HTR-8/SVneo (cell line): ENCODE measurements around the gene ARHGAP9.
"Not testable (repeated sequence)": the region's sequence is repeated elsewhere in the genome, so short reads cannot be mapped to it uniquely, and the experiment has no call there.

Experiments used
- DNase-seq: peaks from one replicate; pipeline ENCODE4 v3.0.0; 2011; ENCODE audit warnings: low spot score, mixed read lengths; ENCODE audit not compliant: insufficient read length
- FAIRE-seq: peaks from 2 replicates; lab custom pipeline; 2011; peaks lifted over from hg19 to GRCh38; lab: Jason Lieb, UNC

The ARHGAP9 gene

DNA sequence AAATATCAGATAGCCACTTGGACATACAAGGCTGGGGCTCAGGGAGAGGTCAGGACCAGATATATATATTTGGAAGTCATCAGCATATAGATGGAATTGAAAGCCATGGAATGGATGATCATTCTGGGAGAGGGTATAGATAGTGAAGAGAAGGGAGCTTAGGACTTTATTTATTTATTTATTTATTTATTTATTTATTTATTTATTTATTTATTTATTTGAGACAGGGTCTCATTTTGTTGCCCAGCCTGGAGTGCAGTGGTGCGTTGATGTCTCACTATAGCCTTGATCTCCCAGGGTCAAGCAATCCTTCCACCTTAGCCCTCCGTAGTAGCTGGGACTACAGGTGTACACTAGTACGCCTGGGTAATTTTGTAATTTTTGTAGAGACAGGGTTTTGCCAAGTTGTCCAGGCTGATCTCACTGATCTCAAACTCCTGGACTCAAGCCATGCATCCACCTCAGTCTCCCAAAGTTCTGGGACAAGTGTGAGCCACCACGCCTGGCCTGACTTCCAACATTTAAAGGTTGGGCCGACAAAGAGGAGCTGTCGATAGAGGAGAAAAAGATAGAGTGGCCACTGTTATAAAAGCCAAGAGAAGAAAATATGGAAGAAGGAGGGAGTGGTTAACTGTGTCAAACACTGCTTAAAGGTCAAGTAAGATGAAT is 33.2 kb downstream of the ARHGAP9 start:
- FAIRE-seq = no peak
- DNase-seq = no peak

GRCh38 chr12:57444744-57445143 is 34.9 kb downstream of the ARHGAP9 start:
- DNase-seq = no peak
- no peak for FAIRE-seq

DNA sequence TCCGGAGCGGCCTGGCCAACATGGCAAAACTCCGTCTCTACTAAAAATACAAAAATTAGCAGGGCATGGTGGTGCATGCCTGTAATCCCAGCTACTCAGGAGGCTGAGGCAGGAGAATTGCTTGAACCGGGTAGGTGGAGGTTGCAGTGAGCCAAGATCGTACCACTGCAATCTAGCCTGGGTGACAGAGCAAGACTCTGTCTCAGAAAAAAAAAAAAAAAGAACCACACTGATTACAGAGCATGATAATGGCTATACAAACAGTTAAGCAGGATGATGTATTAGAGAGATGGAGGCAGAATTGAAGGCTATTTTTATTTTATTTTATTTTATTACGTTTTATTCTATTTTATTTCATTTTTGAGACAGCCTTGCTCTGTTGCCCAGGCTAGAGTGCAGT is 35.3 kb downstream of the ARHGAP9 start:
- not testable (repeated sequence) for DNase-seq, FAIRE-seq

DNA sequence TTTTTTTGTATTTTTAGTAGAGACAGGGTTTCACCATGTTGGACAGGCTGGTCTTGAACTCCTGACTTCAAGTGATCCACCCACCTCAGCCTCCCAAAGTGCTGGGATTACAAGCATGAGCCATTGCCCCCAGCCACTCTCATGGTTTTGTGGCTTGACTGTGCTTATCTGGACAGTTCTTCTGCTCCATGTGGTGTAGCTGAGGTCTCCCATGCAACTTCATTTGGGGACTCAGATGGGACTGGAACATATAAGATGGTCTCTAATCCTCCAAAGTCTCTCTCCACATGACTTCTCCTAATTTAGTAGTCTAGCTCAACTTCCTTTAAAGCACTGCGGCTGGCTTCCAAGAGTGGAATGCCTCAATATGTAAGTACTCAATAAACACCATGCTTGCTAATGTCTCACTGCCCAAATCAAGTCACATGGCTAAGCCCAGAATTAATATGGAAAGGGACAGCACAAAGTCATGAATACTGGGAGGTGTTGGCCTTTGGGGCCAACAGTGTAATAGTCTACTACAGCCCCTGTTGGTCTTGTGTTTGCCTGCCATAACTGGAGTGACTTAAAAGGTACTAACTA is 37.7 kb downstream of the ARHGAP9 start:
- DNase-seq = no peak
- no peak for FAIRE-seq

DNA sequence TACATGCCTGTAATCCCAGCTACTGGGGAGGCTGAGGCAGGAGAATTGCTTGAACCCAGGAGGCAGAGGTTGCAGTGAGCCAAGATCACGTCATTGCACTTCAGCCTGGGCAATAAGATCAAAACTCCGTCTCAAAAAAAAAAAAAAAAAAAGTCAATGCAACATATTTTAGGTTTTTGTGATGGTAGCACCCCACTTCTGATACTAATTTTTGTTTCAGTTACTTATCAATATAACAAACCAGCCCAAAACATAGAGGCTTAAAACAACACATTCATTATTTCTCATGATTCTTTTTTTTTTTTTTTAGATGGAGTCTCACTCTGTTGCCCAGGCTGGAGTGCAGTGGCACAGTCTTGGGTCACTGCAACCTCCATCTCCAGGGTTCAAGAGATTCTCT is 38.3 kb downstream of the ARHGAP9 start:
- not testable (repeated sequence) for FAIRE-seq

GRCh38 chr12:57439762-57440266 is 39.9 kb downstream of the ARHGAP9 start:
- DNase-seq (no peak), FAIRE-seq (no peak)

More for the DNA sequence above, 38.3 kb downstream of the ARHGAP9 start:
- DNase-seq = not testable (repeated sequence)

GRCh38 chr12:57438400-57438799 is 41.3 kb downstream of the ARHGAP9 start:
- FAIRE-seq = no peak
- DNase-seq = no peak

DNA sequence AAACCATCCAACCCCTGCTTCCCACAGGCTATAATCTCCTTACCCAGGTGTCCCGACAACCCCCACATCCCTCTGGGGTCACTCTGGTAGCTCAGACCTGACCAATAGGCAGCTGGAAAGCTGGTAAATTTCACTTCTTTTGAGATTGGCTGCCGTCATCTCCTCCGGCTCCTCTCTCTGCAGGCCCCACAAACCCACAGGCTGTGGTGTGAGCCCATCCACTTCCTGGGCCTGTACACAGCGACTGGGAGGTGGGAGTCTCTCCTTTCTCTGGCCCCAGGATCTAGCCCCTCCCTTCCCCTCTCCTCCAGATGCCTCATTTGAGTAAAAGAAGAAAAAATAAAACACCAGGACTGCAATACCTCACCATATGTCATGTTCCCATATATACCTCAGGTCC is 44.4 kb downstream of the ARHGAP9 start:
- FAIRE-seq (no peak), DNase-seq (no peak)

DNA sequence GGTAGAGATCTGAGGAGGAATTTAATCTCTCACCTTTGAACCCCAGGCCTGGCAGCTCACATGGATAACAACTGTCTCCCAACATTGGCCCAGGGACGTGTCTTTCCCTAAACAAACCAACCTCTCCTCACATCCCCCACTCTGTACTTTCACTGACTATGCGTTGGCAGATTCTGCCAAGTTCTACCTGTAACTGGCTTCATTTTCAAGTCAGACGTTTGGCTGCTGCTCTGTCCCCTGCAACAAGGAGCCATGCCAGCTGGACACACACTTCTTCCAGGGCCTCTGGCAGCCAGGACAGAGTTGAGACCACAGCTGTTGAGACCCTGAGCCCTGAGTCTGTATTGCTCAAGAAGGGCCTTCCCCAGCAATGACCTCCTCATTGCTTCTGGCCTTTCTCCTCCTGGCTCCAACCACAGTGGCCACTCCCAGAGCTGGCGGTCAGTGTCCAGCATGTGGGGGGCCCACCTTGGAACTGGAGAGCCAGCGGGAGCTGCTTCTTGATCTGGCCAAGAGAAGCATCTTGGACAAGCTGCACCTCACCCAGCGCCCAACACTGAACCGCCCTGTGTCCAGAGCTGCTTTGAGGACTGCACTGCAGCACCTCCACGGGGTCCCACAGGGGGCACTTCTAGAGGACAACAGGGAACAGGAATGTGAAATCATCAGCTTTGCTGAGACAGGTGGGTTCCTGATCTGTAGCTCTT is 45.0 kb downstream of the ARHGAP9 start, which contains the start of gene INHBC:
Gene INHBC (plus strand): TSS at position 268 of the 707 bp plus-strand sequence. CDS start 103 bp downstream, at position 371.
- FAIRE-seq = no peak

GRCh38 chr12:57433370-57433769 is 46.3 kb downstream of the ARHGAP9 start:
- DNase-seq (no peak), FAIRE-seq (no peak)

More for the DNA sequence above, 45.0 kb downstream of the ARHGAP9 start, which contains the start of gene INHBC:
- DNase-seq = no peak

DNA sequence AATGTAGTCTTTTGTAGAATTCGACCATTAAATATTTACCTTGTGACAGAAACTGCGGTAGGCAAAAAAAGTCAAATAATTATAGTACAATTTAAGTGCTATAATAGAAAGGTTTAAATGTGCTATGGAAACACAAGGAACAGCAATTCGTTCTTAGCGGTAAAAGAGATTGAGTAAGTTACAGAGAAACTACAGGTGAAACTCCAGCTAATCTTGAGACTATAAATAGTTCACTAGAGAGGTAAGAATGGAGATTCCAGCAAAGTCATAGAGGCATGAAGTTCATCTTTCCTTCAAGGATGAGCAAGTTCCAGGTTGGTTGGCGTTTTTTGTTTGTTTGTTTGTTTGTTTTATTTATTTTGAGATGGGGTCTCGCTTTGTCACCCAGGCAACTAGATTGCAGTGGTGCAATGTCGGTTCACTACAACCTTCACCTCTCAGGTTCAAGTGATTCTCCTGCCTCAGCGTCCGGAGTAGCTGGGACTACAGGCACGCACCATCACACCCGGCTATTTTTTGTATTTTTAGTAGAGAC is 47.9 kb downstream of the ARHGAP9 start:
- no peak for FAIRE-seq
- DNase-seq = no peak

- DNase-seq (peak; percentile 95), FAIRE-seq (peak; percentile 54)
Measured at GRCh38 chr12:57430931-57431566, 48.6 kb downstream of the ARHGAP9 start, which contains the start of gene R3HDM2. R3HDM2 (minus strand) TSS chr12:57431043; CDS start chr12:57310428, 120,615 bp downstream.

GRCh38 chr12:57430112-57430930 is 49.3 kb downstream of the ARHGAP9 start:
- FAIRE-seq = no peak
- no peak for DNase-seq

DNA sequence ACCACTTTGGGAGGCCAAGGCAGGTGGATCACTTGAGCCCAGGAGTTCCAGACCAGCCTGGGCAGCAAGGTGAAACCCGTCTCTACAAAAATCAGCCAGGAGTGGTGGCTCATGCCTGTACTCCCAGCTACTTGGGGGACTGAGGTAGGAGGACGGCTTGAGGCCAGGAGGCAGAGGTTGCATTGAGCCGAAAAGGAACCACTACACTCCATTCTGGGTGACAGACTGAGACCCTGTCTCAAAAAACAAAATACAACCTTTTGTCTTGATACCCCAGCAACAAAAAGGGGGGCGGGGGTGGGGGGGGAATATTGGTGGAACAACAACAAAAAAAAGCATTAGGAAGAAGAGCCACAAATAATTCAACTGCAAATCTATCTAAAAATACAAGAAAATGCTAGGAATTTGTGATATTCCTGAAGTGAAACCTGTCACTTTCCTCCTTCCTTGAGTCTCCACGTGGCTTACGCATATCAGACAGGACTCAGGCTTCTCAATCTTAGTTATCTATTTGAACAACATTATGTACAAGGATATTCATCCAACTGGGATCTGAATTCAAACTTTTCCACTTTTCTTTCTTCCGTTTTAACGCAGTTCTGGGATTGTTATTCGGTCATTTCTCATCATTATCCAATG is 50.1 kb downstream of the ARHGAP9 start:
- DNase-seq (no peak), FAIRE-seq (no peak)

- DNase-seq (no peak), FAIRE-seq (no peak)
Measured at GRCh38 chr12:57428965-57429364, 50.7 kb downstream of the ARHGAP9 start.

DNA sequence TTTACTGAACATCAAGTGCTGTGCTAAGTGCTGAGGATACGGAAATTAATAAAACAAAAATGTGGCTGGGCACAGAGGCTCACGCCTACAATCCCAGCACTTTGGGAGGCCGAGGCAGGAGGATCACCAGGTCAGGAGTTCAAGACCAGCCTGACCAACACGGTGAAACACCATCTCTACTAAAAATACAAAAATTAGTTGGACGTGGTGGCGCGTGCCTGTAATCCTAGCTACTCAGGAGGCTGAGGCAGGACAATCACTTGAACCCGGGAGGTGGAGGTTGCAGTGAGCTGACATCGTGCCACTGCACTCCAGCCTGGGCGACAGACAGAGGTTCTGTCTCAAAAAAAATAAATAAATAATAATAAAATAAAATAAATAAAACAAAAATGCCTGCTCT is 52.7 kb downstream of the ARHGAP9 start:
- not testable (repeated sequence) for DNase-seq, FAIRE-seq
